ENCODE results near the gene TRAF3IP3. TPM values are rescaled to one million over a fixed set of nuclear protein-coding genes. Genes with fewer than 3 reads are reported as not detected.

The TRAF3IP3 gene
- polyA plus RNA-seq, 1 of the 3 experiments (the other 2 are of a cell fraction): 0.31 TPM

GRCh38 chr1:209802117-209802779, 46.4 kb downstream of the TRAF3IP3 start (continued):
- TF ChIP-seq FOSL2 (IDR thresholded peaks at IDR 0.05; ENCODE audit: borderline replicate concordance, low read depth) (no peak), MAX (IDR thresholded peaks at IDR 0.05; ENCODE audit: low read depth) (no peak), MEF2A (IDR thresholded peaks at IDR 0.05; ENCODE audit: borderline replicate concordance, low read depth) (no peak), RFX5 (IDR thresholded peaks at IDR 0.05; ENCODE audit: low read length) (no peak), GABPA (IDR thresholded peaks at IDR 0.05; ENCODE audit: low read depth) (no peak), SIN3A (IDR thresholded peaks at IDR 0.05; ENCODE audit: borderline replicate concordance, low read depth, low read length) (no peak), RAD21 (IDR thresholded peaks at IDR 0.05; ENCODE audit: low read length) (no peak), POLR2AphosphoS5 (IDR thresholded peaks at IDR 0.05; ENCODE audit: low read depth, low read length) (no peak), EP300 (IDR thresholded peaks at IDR 0.05; ENCODE audit: borderline replicate concordance in 1 of 2, low read depth in 1 of 2, low read length in 1 of 2) (peak; percentile 10 to 35; a peak in 1 of 4 replicates), USF1 (IDR thresholded peaks at IDR 0.05; ENCODE audit: borderline replicate concordance, low read depth) (no peak), YY1 (IDR thresholded peaks at IDR 0.05; ENCODE audit: low read depth) (no peak)

GRCh38 chr1:209802780-209803152, 46.9 kb downstream of the TRAF3IP3 start:
- no peaks in the 10 kb centered on the region for H3K79me2 ChIP-seq (ENCODE audit: insufficient read depth)
- peak overlapping the region; percentile 89 to 97; a peak in 3 of 4 replicates for H3K27ac ChIP-seq (ENCODE audit: low read depth in 2 of 2, low read length in 1 of 2)
- no peak overlapping the region for H3K4me2 ChIP-seq
- no peak overlapping the region for H2AFZ ChIP-seq (ENCODE audit: low read depth)
- no peaks in the 10 kb centered on the region for H4K20me1 ChIP-seq (ENCODE audit: insufficient read depth)
- H3K9me2 ChIP-seq: no peaks in the 10 kb centered on the region
- ChIA-PET POLR2A (no interaction called here), CTCF (interaction anchor here (1.1 to 5.0 kb wide), 3 partner anchors 12 to 25 kb away, joined by 3 to 33 read pairs (median 3); partner anchors contain the start of gene UTP25)
- H3K4me1 ChIP-seq (ENCODE audit: control insufficient read depth in 1 of 2, insufficient read depth in 2 of 2, low read depth in 1 of 2, low read length in 1 of 2): peaks cover 22 to 41% of the 10 kb centered on the region in 2 experiments
- no peak overlapping the region for H3K4me3 ChIP-seq (ENCODE audit: low read depth in 2 of 2, low read length in 1 of 2)
- H3K27me3 ChIP-seq (ENCODE audit: insufficient read depth): no peaks in the 10 kb centered on the region
- DNase-seq: no peak
- WGBS (ENCODE audit: low lambda C conversion rate): 88% methylated on average over 3 of the region's 4 CpGs
- H3K9ac ChIP-seq: no peak overlapping the region
- no peaks in the 10 kb centered on the region for H3K9me3 ChIP-seq
- no peak for TF ChIP-seq EP300 (IDR thresholded peaks at IDR 0.05; ENCODE audit: borderline replicate concordance in 1 of 2, low read depth in 1 of 2, low read length in 1 of 2)
- no peak for TF ChIP-seq SIN3A (IDR thresholded peaks at IDR 0.05; ENCODE audit: borderline replicate concordance, low read depth, low read length)
- no peak for TF ChIP-seq MAX (IDR thresholded peaks at IDR 0.05; ENCODE audit: low read depth)
- TF ChIP-seq MEF2A (IDR thresholded peaks at IDR 0.05; ENCODE audit: borderline replicate concordance, low read depth): no peak
- peaks cover 18% of the 10 kb centered on the region for H3F3A ChIP-seq (replicated peaks; ENCODE audit: insufficient read depth)
- no peaks in the 10 kb centered on the region for H3K36me3 ChIP-seq (replicated peaks in 1 of 2; ENCODE audit: control insufficient read depth in 1 of 2, insufficient read depth in 2 of 2, low read length in 1 of 2)

- no peak for DNase-seq
- Histone ChIP-seq H3K9ac (no peak overlapping the region), H3K9me2 (no peaks in the 10 kb centered on the region), H4K20me1 (ENCODE audit: insufficient read depth) (no peaks in the 10 kb centered on the region), H3K27me3 (ENCODE audit: insufficient read depth) (no peaks in the 10 kb centered on the region), H3K79me2 (ENCODE audit: insufficient read depth) (no peaks in the 10 kb centered on the region), H2AFZ (ENCODE audit: low read depth) (no peak overlapping the region), H3K9me3 (no peaks in the 10 kb centered on the region), H3K4me3 (ENCODE audit: low read depth in 2 of 2, low read length in 1 of 2) (no peak overlapping the region), H3F3A (replicated peaks; ENCODE audit: insufficient read depth) (peaks cover 22% of the 10 kb centered on the region), H3K27ac (ENCODE audit: low read depth in 2 of 2, low read length in 1 of 2) (no peak overlapping the region; a peak in 1 of 4 replicates), H3K4me1 (ENCODE audit: control insufficient read depth in 1 of 2, insufficient read depth in 2 of 2, low read depth in 1 of 2, low read length in 1 of 2) (peaks cover 27 to 49% of the 10 kb centered on the region in 2 experiments), H3K36me3 (replicated peaks in 1 of 2; ENCODE audit: control insufficient read depth in 1 of 2, insufficient read depth in 2 of 2, low read length in 1 of 2) (no peaks in the 10 kb centered on the region), H3K4me2 (no peak overlapping the region)
- 91% methylated on average over 1 of the region's 1 CpG for WGBS (ENCODE audit: low lambda C conversion rate)
- ChIA-PET POLR2A (no interaction called here), CTCF (interaction anchor here (1.1 to 5.0 kb wide), 2 partner anchors 19 to 24 kb away, joined by 3 to 33 read pairs; partner anchors contain the start of gene UTP25)
- TF ChIP-seq SIN3A (IDR thresholded peaks at IDR 0.05; ENCODE audit: borderline replicate concordance, low read depth, low read length) (no peak), RAD21 (IDR thresholded peaks at IDR 0.05; ENCODE audit: low read length) (no peak), TAF1 (IDR thresholded peaks at IDR 0.05; ENCODE audit: borderline replicate concordance, low read depth, low read length) (no peak), MAX (IDR thresholded peaks at IDR 0.05; ENCODE audit: low read depth) (no peak), MEF2A (IDR thresholded peaks at IDR 0.05; ENCODE audit: borderline replicate concordance, low read depth) (no peak), EP300 (IDR thresholded peaks at IDR 0.05; ENCODE audit: borderline replicate concordance in 1 of 2, low read depth in 1 of 2, low read length in 1 of 2) (no peak), USF1 (IDR thresholded peaks at IDR 0.05; ENCODE audit: borderline replicate concordance, low read depth) (no peak), RCOR1 (IDR thresholded peaks at IDR 0.05; ENCODE audit: low read length) (no peak), GABPA (IDR thresholded peaks at IDR 0.05; ENCODE audit: low read depth) (no peak), JUND (IDR thresholded peaks at IDR 0.05) (no peak), FOXJ3 (CRISPR knock-in tag; IDR thresholded peaks at IDR 0.05) (no peak), MXI1 (IDR thresholded peaks at IDR 0.05; ENCODE audit: low read depth, low read length) (no peak), EZH2phosphoT487 (IDR thresholded peaks at IDR 0.05; ENCODE audit: borderline replicate concordance, low read depth) (no peak)
Measured at GRCh38 chr1:209803568-209803967, 47.7 kb downstream of the TRAF3IP3 start.

Data from SK-N-SH (cell line).